Natural killer cell (primary cell): ENCODE data around the gene SLX9. TPM values are rescaled to one million over a fixed set of nuclear protein-coding genes. Genes with fewer than 3 reads are reported as not detected.

Source experiments
- ATAC-seq, 3 donors: fragments of 150-1000 bp in 2 of 3; fragments of 200-7000 bp in 1 of 3; cut with Tn5 transposase; 1 replicate in 1 of 3; 2 replicates in 2 of 3; pipeline ENCODE4 v1.10.0; 2021; ENCODE audit warnings: mild to moderate bottlenecking in 2 of 3, moderate library complexity in 2 of 3
- DNase-seq, 2 donors: peaks; one replicate each; pipeline versions ENCODE4 v3.0.0 to v3.0.0-alpha.2; 2013 to 2021; ENCODE audit warnings: mixed read lengths in 1 of 2
- H3K27ac ChIP-seq: one replicate; pipeline ENCODE4 v1.5.1; 2013; ENCODE audit warnings: mild to moderate bottlenecking, low read length
- H3K27me3 ChIP-seq: one replicate; pipeline ENCODE4 v1.6.1; 2013; ENCODE audit warnings: low read length; ENCODE audit not compliant: control insufficient read depth, insufficient read depth
- H3K36me3 ChIP-seq: one replicate; pipeline ENCODE4 v1.6.1; 2013; ENCODE audit warnings: low read length; ENCODE audit not compliant: control insufficient read depth, insufficient read depth
- H3K4me1 ChIP-seq: one replicate; pipeline ENCODE4 v1.6.1; 2013; ENCODE audit warnings: low read length; ENCODE audit not compliant: control insufficient read depth, insufficient read depth
- H3K4me3 ChIP-seq: one replicate; pipeline ENCODE4 v1.5.1; 2013; ENCODE audit warnings: low read length
- H3K9me3 ChIP-seq: one replicate; pipeline ENCODE4 v1.6.1; 2013; ENCODE audit warnings: low read length; ENCODE audit not compliant: control insufficient read depth, insufficient read depth
- H3K27ac Mint-ChIP-seq, 2 donors: one replicate each; pipeline ENCODE4 v1.8.0; 2022; ENCODE audit warnings: mild to moderate bottlenecking in 2 of 2, mixed read lengths in 2 of 2, moderate library complexity in 1 of 2
- H3K27me3 Mint-ChIP-seq, 2 donors: one replicate each; pipeline ENCODE4 v1.8.0; 2022; ENCODE audit warnings: low read depth in 2 of 2, mixed read lengths in 2 of 2
- H3K36me3 Mint-ChIP-seq: one replicate; pipeline ENCODE4 v1.8.0; 2022; ENCODE audit warnings: mixed read lengths
- H3K4me1 Mint-ChIP-seq, 2 donors: one replicate each; pipeline ENCODE4 v1.8.0; 2022; ENCODE audit warnings: mixed read lengths in 2 of 2
- H3K4me3 Mint-ChIP-seq: one replicate; pipeline ENCODE4 v1.8.0; 2022; ENCODE audit warnings: mild to moderate bottlenecking, moderate library complexity, mixed read lengths
- H3K9me3 Mint-ChIP-seq, 2 donors: one replicate each; pipeline ENCODE4 v1.8.0; 2022; ENCODE audit warnings: mixed read lengths in 2 of 2
- CTCF ChIP-seq: fragments of 200-600 bp; IDR thresholded peaks from one replicate; pipeline ENCODE4 v1.8.0; 2022; ENCODE audit warnings: antibody characterized with exemption
- WGBS: methylation state at CpG from one replicate; pipeline ENCODE4 v1.1.7; 2013; ENCODE audit warnings: missing lambda C conversion rate; ENCODE audit not compliant: insufficient coverage; 5-methylcytosine and 5-hydroxymethylcytosine counted together
- intact Hi-C: fragments of 100-400 bp; cut with micrococcal nuclease; formaldehyde crosslinking; loops from one replicate; pipeline ENCODE4 v1.14.2; 2022
- total RNA-seq, 4 donors: library from RNA; stranded (reverse); fragments of 120-200 nt in 1 of 4; gene quantifications; one replicate each; pipeline versions ENCODE4 v1.2.3 to v1.2.4, GENCODE V29; 2013 to 2022

Gene SLX9
- total RNA-seq, 3 donors from 2014 or later (not counting 1 experiment from before 2014, with no cell fraction given): 12.8 to 22.9 (median 20.0) TPM

- Histone ChIP-seq H3K27ac (no peak overlapping the region), H3K4me1 (peaks cover 68% of the 10 kb centered on the region), H3K27me3 (no peaks in the 10 kb centered on the region), H3K36me3 (peaks cover 8% of the 10 kb centered on the region), H3K9me3 (no peaks in the 10 kb centered on the region), H3K4me3 (no peak overlapping the region)
- ATAC-seq: no peak
- H3K4me1 Mint-ChIP-seq: peaks cover 52 to 65% of the 10 kb centered on the region in 2 donors
- no peak overlapping the region for H3K4me3 Mint-ChIP-seq
- H3K36me3 Mint-ChIP-seq: no peaks in the 10 kb centered on the region
- intact Hi-C loops: no loop called here
- H3K9me3 Mint-ChIP-seq: no peaks in the 10 kb centered on the region
- H3K27me3 Mint-ChIP-seq: no peaks in the 10 kb centered on the region
- peak overlapping the region in 1 of 2 donors; percentile 87 for H3K27ac Mint-ChIP-seq
- no peak for DNase-seq
- 87% methylated on average over 38 of the region's 38 CpGs for WGBS
- TF ChIP-seq CTCF: no peak
Measured at GRCh38 chr21:44967082-44968047, 27.5 kb downstream of the SLX9 start.

- H3K36me3 ChIP-seq: peaks cover 6% of the 10 kb centered on the region
- peak overlapping the region; percentile 87 for H3K4me3 Mint-ChIP-seq
- peaks cover 74% of the 10 kb centered on the region for H3K4me1 ChIP-seq
- ATAC-seq (no peak), DNase-seq (no peak)
- peak overlapping the region; percentile 87 for H3K27ac Mint-ChIP-seq
- H3K9me3 Mint-ChIP-seq: no peaks in the 10 kb centered on the region
- no peaks in the 10 kb centered on the region for H3K9me3 ChIP-seq
- H3K27me3 ChIP-seq: no peaks in the 10 kb centered on the region
- 85% methylated on average over 20 of the region's 20 CpGs for WGBS
- no peaks in the 10 kb centered on the region for H3K36me3 Mint-ChIP-seq
- intact Hi-C loops: no loop called here
- peak overlapping the region; percentile 26 for H3K4me3 ChIP-seq
- TF ChIP-seq CTCF: no peak
- peaks cover 49 to 64% of the 10 kb centered on the region in 2 donors for H3K4me1 Mint-ChIP-seq
- peak overlapping the region; percentile 77 for H3K27ac ChIP-seq
- no peaks in the 10 kb centered on the region for H3K27me3 Mint-ChIP-seq
Measured at GRCh38 chr21:44969066-44969670, 29.3 kb downstream of the SLX9 start.

- no peaks in the 10 kb centered on the region for H3K27me3 Mint-ChIP-seq
- no peaks in the 10 kb centered on the region for H3K36me3 Mint-ChIP-seq
- H3K4me3 ChIP-seq: peak overlapping the region; percentile 26
- no peaks in the 10 kb centered on the region for H3K9me3 Mint-ChIP-seq
- H3K4me1 Mint-ChIP-seq: peaks cover 44 to 55% of the 10 kb centered on the region in 2 donors
- no peak for TF ChIP-seq CTCF
- 73% methylated on average over 24 of the region's 24 CpGs for WGBS
- no peaks in the 10 kb centered on the region for H3K27me3 ChIP-seq
- ATAC-seq: peak; percentile 69 to 79 (median 73)
- H3K36me3 ChIP-seq: peaks cover 9% of the 10 kb centered on the region
- DNase-seq: peak in 1 of 2 donors; percentile 13
- H3K4me3 Mint-ChIP-seq: peak overlapping the region; percentile 87
- peaks cover 64% of the 10 kb centered on the region for H3K4me1 ChIP-seq
- H3K27ac ChIP-seq: peak overlapping the region; percentile 77
- intact Hi-C loops: no loop called here
- no peaks in the 10 kb centered on the region for H3K9me3 ChIP-seq
- peak overlapping the region; percentile 87 for H3K27ac Mint-ChIP-seq
Measured at GRCh38 chr21:44969931-44970755, 30.3 kb downstream of the SLX9 start.
